GM12865 (cell line): ENCODE results near the gene CAMK4.
A peak's percentile ranks its signal among the peaks of the same experiment; 100 is the strongest.
"Not testable (repeated sequence)": the region's sequence is repeated elsewhere in the genome, so short reads cannot be mapped to it uniquely, and the experiment has no call there.

Source experiments
- DNase-seq: peaks from one replicate; pipeline ENCODE4 v3.0.0; 2010; ENCODE audit warnings: low read depth
- H3K4me3 ChIP-seq: 2 replicates; pipeline ENCODE4 v1.5.1; 2011; ENCODE audit warnings: mild to moderate bottlenecking, low read depth, low read length, control low read depth
- CTCF ChIP-seq: IDR thresholded peaks from 2 replicates; pipeline ENCODE4 v1.5.1; 2011; ENCODE audit warnings: low read length, control low read depth, low read depth, inconsistent platforms; ENCODE audit not compliant: insufficient read depth; ENCODE audit errors: missing control alignments

Gene CAMK4

GRCh38 chr5:111407562-111407961 is 183.4 kb downstream of the CAMK4 start:
- no peak for TF ChIP-seq CTCF
- H3K4me3 ChIP-seq = no peak overlapping the region
- DNase-seq = no peak

- DNase-seq = no peak
- H3K4me3 ChIP-seq = no peak overlapping the region
- no peak for TF ChIP-seq CTCF
Measured at GRCh38 chr5:111408817-111409216, 184.6 kb downstream of the CAMK4 start.

GRCh38 chr5:111409266-111409665 is 185.1 kb downstream of the CAMK4 start:
- H3K4me3 ChIP-seq, DNase-seq: not testable (repeated sequence)

GRCh38 chr5:111410067-111410466 is 185.9 kb downstream of the CAMK4 start:
- H3K4me3 ChIP-seq = not testable (repeated sequence)
- DNase-seq = peak; percentile 19

- H3K4me3 ChIP-seq = no peak overlapping the region
- no peak for TF ChIP-seq CTCF
- no peak for DNase-seq
Measured at GRCh38 chr5:111411301-111411700, 187.1 kb downstream of the CAMK4 start.

GRCh38 chr5:111412593-111412992 is 188.4 kb downstream of the CAMK4 start:
- DNase-seq = no peak
- TF ChIP-seq CTCF = no peak
- H3K4me3 ChIP-seq = no peak overlapping the region

- DNase-seq = peak; percentile 6
- H3K4me3 ChIP-seq = no peak overlapping the region
- no peak for TF ChIP-seq CTCF
Measured at GRCh38 chr5:111415053-111415452, 190.9 kb downstream of the CAMK4 start.

- no peak for TF ChIP-seq CTCF
- no peak overlapping the region for H3K4me3 ChIP-seq
- DNase-seq = peak; percentile 46
Measured at GRCh38 chr5:111422245-111422644, 198.1 kb downstream of the CAMK4 start.
